H9 (cell line): ENCODE measurements around the gene NRDE2. TPM values are rescaled to one million over a fixed set of nuclear protein-coding genes. Genes with fewer than 3 reads are reported as not detected.

Experiments used
- DNase-seq: peaks from one replicate; pipeline ENCODE4 v3.0.0-alpha.2; 2017
- H2AFZ ChIP-seq: one replicate; pipeline ENCODE4 v1.6.1; 2013; ENCODE audit warnings: mild to moderate bottlenecking, low read length, control low read depth, moderate library complexity
- H2AK5ac ChIP-seq: 2 replicates; pipeline ENCODE4 v1.6.1; 2013; ENCODE audit warnings: low read length, control low read depth, mixed read lengths; ENCODE audit not compliant: insufficient read length
- H2BK120ac ChIP-seq: one replicate; pipeline ENCODE4 v1.6.1; 2013; ENCODE audit warnings: low read depth, mild to moderate bottlenecking, low read length, control low read depth, inconsistent platforms; ENCODE audit not compliant: poor library complexity, severe bottlenecking
- H2BK12ac ChIP-seq: 2 replicates; pipeline ENCODE4 v1.6.1; 2013; ENCODE audit warnings: low read length, control low read depth, mixed read lengths, low read depth; ENCODE audit not compliant: insufficient read length
- H2BK15ac ChIP-seq: 2 replicates; pipeline ENCODE4 v1.6.1; 2013; ENCODE audit warnings: low read depth, low read length, control low read depth
- H2BK20ac ChIP-seq: one replicate; pipeline ENCODE4 v1.6.1; 2013; ENCODE audit warnings: low read depth, mild to moderate bottlenecking, low read length, control low read depth, inconsistent platforms; ENCODE audit not compliant: poor library complexity, severe bottlenecking
- H2BK5ac ChIP-seq: 2 replicates; pipeline ENCODE4 v1.6.1; 2013; ENCODE audit warnings: low read length, control low read depth, mixed read lengths; ENCODE audit not compliant: insufficient read length
- H3K14ac ChIP-seq: 2 replicates; pipeline ENCODE4 v1.6.1; 2013; ENCODE audit warnings: low read length, control low read depth; ENCODE audit not compliant: insufficient read depth
- H3K18ac ChIP-seq: 2 replicates; pipeline ENCODE4 v1.6.1; 2013; ENCODE audit warnings: low read depth, mild to moderate bottlenecking, mixed read lengths, low read length, control low read depth; ENCODE audit not compliant: insufficient read length
- H3K23ac ChIP-seq: 2 replicates; pipeline ENCODE4 v1.6.1; 2013; ENCODE audit warnings: low read length, control low read depth, mixed read lengths, low read depth; ENCODE audit not compliant: insufficient read length
- H3K23me2 ChIP-seq: 2 replicates; pipeline ENCODE4 v1.6.1; 2013; ENCODE audit warnings: low read depth, mild to moderate bottlenecking, mixed read lengths, low read length, control low read depth; ENCODE audit not compliant: insufficient read length, poor library complexity, severe bottlenecking
- H3K27ac ChIP-seq: 2 replicates; pipeline ENCODE4 v1.5.1; 2013; ENCODE audit warnings: low read length, control low read depth, mixed read lengths, low read depth; ENCODE audit not compliant: insufficient read length
- H3K27me3 ChIP-seq: 2 replicates; pipeline ENCODE4 v1.6.1; 2013; ENCODE audit warnings: low read length, control low read depth, inconsistent platforms; ENCODE audit not compliant: insufficient read depth
- H3K4ac ChIP-seq: 2 replicates; pipeline ENCODE4 v1.6.1; 2013; ENCODE audit warnings: low read depth, mild to moderate bottlenecking, control low read depth, inconsistent platforms, low read length, moderate library complexity
- H3K4me1 ChIP-seq: 2 replicates; pipeline ENCODE4 v1.6.1; 2013; ENCODE audit warnings: low read length, control low read depth, inconsistent platforms; ENCODE audit not compliant: insufficient read depth
- H3K4me2 ChIP-seq: 2 replicates; pipeline ENCODE4 v1.6.1; 2013; ENCODE audit warnings: low read length, control low read depth, mixed read lengths; ENCODE audit not compliant: insufficient read length, insufficient read depth
- H3K56ac ChIP-seq: 2 replicates; pipeline ENCODE4 v1.6.1; 2013; ENCODE audit warnings: low read depth, mild to moderate bottlenecking, mixed read lengths, low read length, control low read depth; ENCODE audit not compliant: insufficient read length
- H3K79me1 ChIP-seq: 2 replicates; pipeline ENCODE4 v1.6.1; 2013; ENCODE audit warnings: low read depth, mild to moderate bottlenecking, moderate library complexity, low read length, control low read depth, inconsistent platforms; ENCODE audit not compliant: insufficient read depth, poor library complexity, severe bottlenecking
- H3K79me2 ChIP-seq: 2 replicates; pipeline ENCODE4 v1.6.1; 2013; ENCODE audit warnings: low read length, control low read depth, inconsistent platforms; ENCODE audit not compliant: insufficient read depth
- H3K9ac ChIP-seq: 2 replicates; pipeline ENCODE4 v1.6.1; 2013; ENCODE audit warnings: low read length, control low read depth, mixed read lengths; ENCODE audit not compliant: insufficient read length; ENCODE audit errors: extremely low read depth
- H3K9me3 ChIP-seq: one replicate; pipeline ENCODE4 v1.6.1; 2013; ENCODE audit warnings: low read depth, low read length, inconsistent platforms; ENCODE audit not compliant: control insufficient read depth
- H3T11ph ChIP-seq: one replicate; pipeline ENCODE4 v1.6.1; 2013; ENCODE audit warnings: mild to moderate bottlenecking, low read length, control low read depth, inconsistent platforms
- H4K20me1 ChIP-seq: one replicate; pipeline ENCODE4 v1.6.1; 2013; ENCODE audit not compliant: control insufficient read depth, insufficient read length, insufficient read depth
- H4K5ac ChIP-seq: 2 replicates; pipeline ENCODE4 v1.6.1; 2013; ENCODE audit warnings: low read depth, mild to moderate bottlenecking, mixed read lengths, low read length, control low read depth; ENCODE audit not compliant: insufficient read length
- H4K8ac ChIP-seq: replicated peaks from 2 replicates; pipeline ENCODE4 v1.6.1; 2013; ENCODE audit warnings: low read length, control low read depth, mixed read lengths, low read depth; ENCODE audit not compliant: insufficient read length
- H4K91ac ChIP-seq: 2 replicates; pipeline ENCODE4 v1.6.1; 2013; ENCODE audit warnings: low read depth, mild to moderate bottlenecking, moderate library complexity, mixed read lengths, low read length, control low read depth; ENCODE audit not compliant: insufficient read length
- H3K27ac Mint-ChIP-seq, 3 experiments: 2 replicates in 2 of 3; 3 replicates in 1 of 3; pipeline ENCODE4 v1.8.0; 2020 to 2021; ENCODE audit warnings: mixed read lengths in 3 of 3, mild to moderate bottlenecking in 1 of 3, moderate library complexity in 1 of 3
- H3K27me3 Mint-ChIP-seq: 2 replicates; pipeline ENCODE4 v1.8.0; 2021; ENCODE audit warnings: low read depth, mild to moderate bottlenecking, moderate library complexity, mixed read lengths
- H3K36me3 Mint-ChIP-seq, 3 experiments: 2 replicates in 2 of 3; 3 replicates in 1 of 3; pipeline ENCODE4 v1.8.0; 2020 to 2021; ENCODE audit warnings: low read depth in 3 of 3, mixed read lengths in 3 of 3; ENCODE audit not compliant: insufficient read depth in 1 of 3
- H3K4me1 Mint-ChIP-seq, 2 experiments: 2 replicates each; pipeline ENCODE4 v1.8.0; 2020; ENCODE audit warnings: mixed read lengths in 2 of 2
- H3K4me3 Mint-ChIP-seq, 2 experiments: 2 replicates in 1 of 2; 3 replicates in 1 of 2; pipeline ENCODE4 v1.8.0; 2020 to 2021; ENCODE audit warnings: mild to moderate bottlenecking in 2 of 2, mixed read lengths in 2 of 2, moderate library complexity in 1 of 2
- H3K9me3 Mint-ChIP-seq, 2 experiments: 2 replicates in 1 of 2; 3 replicates in 1 of 2; pipeline ENCODE4 v1.8.0; 2020; ENCODE audit warnings: mild to moderate bottlenecking in 2 of 2, mixed read lengths in 2 of 2, moderate library complexity in 1 of 2
- WGBS: extraction: QIAGEN DNeasy Blood & Tissue Kit; methylation state at CpG from one replicate; pipeline ENCODE4 v1.1.7; 2013; ENCODE audit warnings: missing lambda C conversion rate, low lambda C conversion rate, mixed read lengths; ENCODE audit not compliant: insufficient read length; ENCODE audit errors: extremely low coverage; 5-methylcytosine and 5-hydroxymethylcytosine counted together
- total RNA-seq: library from RNA; stranded (reverse); gene quantifications from 2 replicates; pipeline ENCODE4 v1.2.1, GENCODE V29; 2021
- TF ChIP-seq, protein P1 (sequence below): fragments of 200-600 bp; sonication (generic); conservative IDR thresholded peaks from 3 replicates; pipeline ENCODE4 v1.8.0; 2021; ENCODE audit warnings: antibody characterized with exemption, mild to moderate bottlenecking

The NRDE2 gene
- total RNA-seq, 1 experiment from 2014 or later: 21.2 TPM

DNA sequence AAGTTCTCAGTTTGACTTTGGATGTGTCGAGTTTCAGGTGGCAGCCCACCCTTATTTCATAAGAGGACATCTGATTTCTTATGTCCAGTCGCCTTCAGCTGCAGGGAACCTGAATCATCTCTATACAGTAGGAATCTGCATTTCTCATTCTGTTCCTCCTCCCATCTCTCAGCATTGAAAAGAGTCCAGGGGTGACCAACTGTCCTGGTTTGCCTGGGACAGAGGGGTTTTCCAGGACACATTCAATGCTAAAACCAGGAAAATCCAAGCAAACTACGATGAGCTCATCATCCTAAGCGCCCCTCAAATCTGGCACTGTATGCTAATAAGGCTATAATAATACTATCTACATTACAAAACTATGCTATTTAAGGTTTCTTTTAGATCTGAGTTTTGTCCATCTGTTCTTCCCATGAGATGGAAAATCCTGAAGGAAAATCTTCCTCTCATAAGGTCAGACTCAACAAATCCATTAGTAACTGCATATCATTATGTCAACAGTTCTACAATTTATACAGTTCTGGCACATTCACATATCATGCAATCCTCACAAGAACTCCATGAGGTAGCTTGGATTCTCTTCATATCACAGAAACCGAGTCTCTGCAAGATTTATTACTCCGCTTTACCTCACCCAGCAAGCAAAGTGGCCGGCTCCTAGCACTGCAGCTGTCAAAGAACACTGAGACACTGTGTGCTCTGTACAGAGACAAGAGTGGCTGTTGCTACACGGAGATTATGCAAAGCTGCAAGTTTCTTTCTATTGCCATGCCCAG is 49.5 kb upstream of the NRDE2 start:
- no peak overlapping the region for H3K56ac ChIP-seq
- Mint-ChIP-seq H3K27me3 (peaks cover 15% of the 10 kb centered on the region), H3K9me3 (no peaks in the 10 kb centered on the region), H3K4me3 (no peak overlapping the region; a peak in 1 of 5 replicates), H3K36me3 (no peaks in the 10 kb centered on the region), H3K4me1 (peaks cover 8 to 9% of the 10 kb centered on the region in 2 experiments), H3K27ac (no peak overlapping the region)
- WGBS: no CpG with 5 or more reads among the region's 8 CpGs
- TF ChIP-seq, protein P1, sequence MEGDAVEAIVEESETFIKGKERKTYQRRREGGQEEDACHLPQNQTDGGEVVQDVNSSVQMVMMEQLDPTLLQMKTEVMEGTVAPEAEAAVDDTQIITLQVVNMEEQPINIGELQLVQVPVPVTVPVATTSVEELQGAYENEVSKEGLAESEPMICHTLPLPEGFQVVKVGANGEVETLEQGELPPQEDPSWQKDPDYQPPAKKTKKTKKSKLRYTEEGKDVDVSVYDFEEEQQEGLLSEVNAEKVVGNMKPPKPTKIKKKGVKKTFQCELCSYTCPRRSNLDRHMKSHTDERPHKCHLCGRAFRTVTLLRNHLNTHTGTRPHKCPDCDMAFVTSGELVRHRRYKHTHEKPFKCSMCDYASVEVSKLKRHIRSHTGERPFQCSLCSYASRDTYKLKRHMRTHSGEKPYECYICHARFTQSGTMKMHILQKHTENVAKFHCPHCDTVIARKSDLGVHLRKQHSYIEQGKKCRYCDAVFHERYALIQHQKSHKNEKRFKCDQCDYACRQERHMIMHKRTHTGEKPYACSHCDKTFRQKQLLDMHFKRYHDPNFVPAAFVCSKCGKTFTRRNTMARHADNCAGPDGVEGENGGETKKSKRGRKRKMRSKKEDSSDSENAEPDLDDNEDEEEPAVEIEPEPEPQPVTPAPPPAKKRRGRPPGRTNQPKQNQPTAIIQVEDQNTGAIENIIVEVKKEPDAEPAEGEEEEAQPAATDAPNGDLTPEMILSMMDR: no peak
- no peak overlapping the region for H4K91ac ChIP-seq
- H2BK15ac ChIP-seq: no peak overlapping the region
- no peaks in the 10 kb centered on the region for H3K9me3 ChIP-seq
- peaks cover 2% of the 10 kb centered on the region; the same call in 1 of the 2 replicates for H3K4me1 ChIP-seq
- H3K14ac ChIP-seq: no peak overlapping the region
- H3K79me1 ChIP-seq: no peaks in the 10 kb centered on the region
- H2AFZ ChIP-seq: no peak overlapping the region
- H2AK5ac ChIP-seq: no peak overlapping the region
- no peaks in the 10 kb centered on the region for H3K27me3 ChIP-seq
- H2BK20ac ChIP-seq: no peak overlapping the region
- H3T11ph ChIP-seq: no peak overlapping the region
- no peak overlapping the region for H3K23ac ChIP-seq
- H2BK120ac ChIP-seq: no peak overlapping the region
- no peak overlapping the region for H4K5ac ChIP-seq
- H2BK12ac ChIP-seq: no peak overlapping the region
- H3K4ac ChIP-seq: no peak overlapping the region
- no peak overlapping the region for H3K9ac ChIP-seq
- H3K23me2 ChIP-seq: peaks cover 20% of the 10 kb centered on the region
- no peak overlapping the region for H3K4me2 ChIP-seq
- no peak overlapping the region for H3K27ac ChIP-seq
- no peaks in the 10 kb centered on the region for H3K79me2 ChIP-seq
- H2BK5ac ChIP-seq: no peak overlapping the region
- no peak overlapping the region for H3K18ac ChIP-seq
- H4K8ac ChIP-seq: no peak overlapping the region
- no peaks in the 10 kb centered on the region for H4K20me1 ChIP-seq
- no peak for DNase-seq
